ENCODE results near the gene TUBB2A. TPM values are rescaled to one million over a fixed set of nuclear protein-coding genes. Genes with fewer than 3 reads are reported as not detected.
"Not testable (repeated sequence)": the region's sequence is repeated elsewhere in the genome, so short reads cannot be mapped to it uniquely, and the experiment has no call there.

Gene TUBB2A
- total RNA-seq = 25.1 TPM
- long read RNA-seq, transcript TUBB2A-201 (4 exons, 1,595 nt) = major isoform, 16 of 27 reads
- long read RNA-seq, partial matches to known transcripts = 11 of 27 reads
- long read RNA-seq, other reads (novel, unspliced or antisense) = 0 of 27 reads

DNA sequence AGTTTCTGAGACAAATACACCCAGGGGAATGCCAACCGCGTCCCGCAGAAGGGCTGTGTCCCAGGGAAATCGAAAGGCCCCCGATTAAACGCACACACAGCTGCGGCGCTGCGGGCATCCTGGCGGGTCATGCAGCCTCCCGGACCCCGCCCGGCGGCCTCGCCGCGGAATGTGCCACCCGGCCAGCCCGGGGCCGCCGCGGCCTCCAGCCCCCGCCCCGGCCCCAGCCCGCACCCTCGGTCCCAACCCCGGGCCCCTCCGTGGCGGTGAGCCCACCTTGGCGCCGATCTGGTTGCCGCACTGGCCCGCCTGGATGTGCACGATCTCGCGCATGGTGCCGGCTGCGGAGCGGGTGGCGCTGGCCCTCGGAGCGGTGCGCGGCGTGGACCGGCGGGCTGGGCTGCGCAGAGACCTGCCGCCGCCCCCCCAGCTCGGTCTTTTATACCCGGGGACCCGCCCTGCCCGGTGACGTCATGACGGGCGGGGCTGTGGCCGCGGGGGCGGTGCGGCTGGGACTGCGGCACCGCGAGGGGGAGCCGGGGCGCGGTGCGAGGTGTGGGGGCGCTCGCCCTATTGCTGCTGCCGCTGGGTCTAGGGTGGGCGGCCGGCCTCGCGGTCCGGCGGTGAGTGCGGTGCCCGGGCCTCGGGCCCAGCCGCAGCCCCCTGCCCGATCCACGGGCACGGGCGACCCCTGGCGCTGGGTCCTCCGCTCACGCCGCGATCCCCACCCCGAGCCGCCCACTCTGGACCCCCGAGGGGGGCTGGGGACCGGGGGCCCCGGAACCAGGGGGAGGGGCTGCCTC is at the start of gene TUBB2A:
Gene TUBB2A, minus strand, starts transcription at position 414 of the 803 bp plus-strand sequence. Its CDS starts 81 bp downstream, at position 333.
- intact Hi-C loops (cut with DNase I) = no loop called here
- DNase-seq (ENCODE audit: low spot score) = peak; percentile 93

DNA sequence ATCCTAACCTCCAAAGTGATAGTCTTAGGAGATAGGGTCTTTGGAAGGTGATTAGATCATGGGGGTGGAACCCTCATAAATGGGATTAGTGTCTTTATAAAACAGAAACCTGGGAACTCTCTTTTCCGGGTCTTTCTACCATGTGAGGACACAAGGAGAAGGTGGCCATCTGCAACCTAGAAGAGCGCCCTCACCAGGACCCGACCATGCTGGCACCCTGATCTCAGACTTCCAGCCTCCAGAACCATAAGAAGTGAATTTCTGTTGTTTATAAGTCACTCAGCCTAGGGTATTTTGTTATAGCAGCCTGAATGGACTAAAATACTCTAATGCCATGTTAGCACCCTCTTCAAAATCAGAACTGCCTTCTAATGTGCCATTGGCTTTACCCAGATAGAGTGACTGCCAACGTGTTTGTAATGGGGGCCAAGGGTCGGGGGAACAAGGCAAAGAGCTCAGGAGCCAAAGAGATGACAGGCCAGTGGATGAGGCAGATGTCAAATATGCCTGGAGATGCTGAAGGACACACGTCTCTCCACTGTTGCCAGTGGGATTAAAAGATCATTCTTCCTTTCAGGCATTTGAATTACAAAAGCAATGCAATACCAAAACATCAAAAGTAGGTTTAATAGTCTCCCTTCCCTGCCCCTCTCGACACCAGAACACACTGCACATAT is 49.1 kb upstream of the TUBB2A start:
- no peak for DNase-seq (ENCODE audit: low spot score)
- intact Hi-C loops (cut with DNase I) = no loop called here

DNA sequence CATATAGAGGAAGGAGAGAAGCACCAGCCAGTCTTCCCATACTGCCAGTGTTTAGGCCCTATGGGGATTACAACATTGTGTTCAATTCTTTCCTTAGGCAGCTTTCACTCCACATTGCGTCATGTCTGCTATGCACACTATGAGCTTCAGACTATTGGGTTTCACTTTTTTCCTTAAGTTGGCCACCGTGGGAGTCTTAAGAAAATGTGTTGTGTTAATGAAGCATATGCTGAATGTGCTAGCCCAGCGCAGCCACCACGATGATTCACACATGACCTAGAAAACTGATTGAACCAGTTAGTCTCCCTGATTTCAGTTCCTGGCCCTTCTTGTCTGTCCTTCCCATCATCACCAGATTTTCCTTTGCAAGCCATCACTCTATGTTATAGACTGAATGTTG is 48.6 kb upstream of the TUBB2A start:
- intact Hi-C loops (cut with DNase I) = no loop called here
- no peak for DNase-seq (ENCODE audit: low spot score)

DNA sequence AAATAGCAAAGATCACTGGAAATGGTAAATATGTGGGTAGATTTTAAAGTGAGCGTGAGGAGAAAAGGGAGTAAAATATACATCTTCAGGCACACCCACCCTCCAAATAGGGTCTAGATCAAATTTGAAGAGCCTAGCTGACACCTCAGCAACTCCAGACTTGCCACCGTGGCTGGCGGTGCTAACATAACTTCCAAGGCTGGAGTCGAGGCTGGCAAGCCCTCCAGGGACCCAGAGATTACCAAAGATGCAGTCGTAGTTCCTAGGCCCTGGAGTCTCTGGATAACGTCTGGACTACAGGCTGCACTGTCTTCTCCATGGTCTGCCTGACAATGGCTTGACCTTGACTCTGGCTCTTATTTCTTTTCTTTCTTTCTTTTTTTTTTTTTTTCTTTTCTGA is 47.6 kb upstream of the TUBB2A start:
- no peak for DNase-seq (ENCODE audit: low spot score)
- intact Hi-C loops (cut with DNase I) = no loop called here

DNA sequence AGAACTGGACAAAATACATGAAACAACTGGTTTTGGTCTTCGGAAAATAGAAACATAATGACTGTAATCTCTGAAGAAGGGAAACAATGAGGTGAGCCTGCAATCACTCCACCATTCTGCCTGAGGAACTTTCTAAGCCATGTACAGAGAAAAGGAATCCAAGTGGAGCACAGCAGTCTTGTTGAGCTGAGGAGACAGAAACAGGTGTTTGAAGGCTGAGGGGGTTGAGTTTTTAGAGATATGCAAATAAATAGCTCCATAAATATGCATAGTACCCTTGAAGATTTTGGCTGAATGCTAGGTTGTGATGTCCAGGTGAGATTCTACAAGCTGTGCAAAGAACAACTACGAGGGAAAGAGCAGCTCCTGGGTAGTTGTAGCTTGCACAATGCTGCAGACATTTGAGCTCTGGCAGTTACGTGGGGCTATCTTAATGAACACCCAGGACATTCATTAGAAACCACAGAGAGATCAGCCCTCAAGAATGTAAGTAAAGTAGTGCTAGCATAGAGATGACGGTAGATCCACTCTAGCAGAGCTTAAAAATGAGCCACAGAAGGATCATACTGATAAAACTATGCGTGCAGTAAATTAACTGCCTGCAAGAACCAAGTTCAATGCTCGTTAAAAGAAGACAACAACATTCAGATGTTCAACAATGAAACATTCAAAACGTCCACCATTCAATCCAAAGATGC is 45.8 kb upstream of the TUBB2A start:
- no peak for DNase-seq (ENCODE audit: low spot score)
- intact Hi-C loops (cut with DNase I) = no loop called here

DNA sequence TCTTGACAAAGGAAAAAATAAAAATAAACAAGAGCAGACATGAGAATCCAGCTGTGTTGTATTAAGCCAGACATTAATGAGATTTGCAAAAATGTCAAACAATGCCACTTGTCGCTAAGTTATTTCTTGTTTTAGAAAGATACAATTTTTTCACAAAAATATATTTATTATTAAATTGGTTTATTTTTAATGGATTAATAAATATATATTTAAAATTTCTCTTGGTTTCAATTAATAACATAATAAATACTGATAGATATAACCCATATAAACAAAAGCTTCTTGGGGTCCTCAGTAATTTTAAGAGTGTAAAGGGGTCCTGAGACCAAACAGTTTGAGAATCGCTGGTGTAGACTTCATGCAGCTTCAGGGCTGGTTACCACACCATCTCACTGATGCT is 44.0 kb upstream of the TUBB2A start:
- intact Hi-C loops (cut with DNase I) = no loop called here
- DNase-seq (ENCODE audit: low spot score) = no peak

DNA sequence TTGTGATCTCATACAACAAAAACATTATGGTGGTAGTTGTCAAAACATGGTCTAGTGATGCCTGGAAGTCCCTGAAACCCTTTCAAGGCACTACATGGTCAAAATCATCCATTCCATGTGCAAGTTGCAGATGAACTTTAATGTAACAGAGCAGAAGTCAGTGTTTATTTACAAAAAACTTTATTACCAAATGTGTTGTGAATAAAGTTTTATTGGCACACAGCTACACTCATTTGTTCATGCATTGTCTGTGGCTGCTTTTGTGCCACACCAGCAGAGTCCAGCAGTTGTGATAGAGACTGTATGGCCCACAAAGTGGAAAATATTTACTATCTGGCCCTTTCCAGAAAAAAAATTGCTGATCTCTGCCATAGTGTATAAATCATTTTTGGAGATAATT is 43.3 kb upstream of the TUBB2A start:
- DNase-seq (ENCODE audit: low spot score) = no peak

DNA sequence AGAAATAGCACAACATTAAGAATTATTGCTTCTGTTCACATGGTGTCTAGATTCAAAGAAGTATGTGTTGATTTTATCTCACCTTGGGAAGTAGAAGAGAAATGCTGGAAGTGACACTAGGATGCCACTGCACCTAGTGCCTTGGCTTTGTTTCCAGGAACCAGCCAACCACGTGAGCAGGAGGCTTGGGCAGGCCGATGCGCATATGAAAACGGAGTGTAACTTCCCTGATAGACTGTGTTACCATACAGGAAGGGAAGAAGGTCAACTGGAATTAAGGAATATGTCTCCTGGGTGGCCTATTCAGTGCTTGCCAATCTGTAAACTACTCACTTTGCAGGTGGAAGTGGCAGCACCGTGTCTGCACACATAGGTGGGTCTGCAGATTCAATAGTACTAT is 42.0 kb upstream of the TUBB2A start:
- no peak for DNase-seq (ENCODE audit: low spot score)
- intact Hi-C loops (cut with DNase I) = no loop called here

More for the DNA sequence above, 43.3 kb upstream of the TUBB2A start:
- intact Hi-C loops (cut with DNase I) = no loop called here

DNA sequence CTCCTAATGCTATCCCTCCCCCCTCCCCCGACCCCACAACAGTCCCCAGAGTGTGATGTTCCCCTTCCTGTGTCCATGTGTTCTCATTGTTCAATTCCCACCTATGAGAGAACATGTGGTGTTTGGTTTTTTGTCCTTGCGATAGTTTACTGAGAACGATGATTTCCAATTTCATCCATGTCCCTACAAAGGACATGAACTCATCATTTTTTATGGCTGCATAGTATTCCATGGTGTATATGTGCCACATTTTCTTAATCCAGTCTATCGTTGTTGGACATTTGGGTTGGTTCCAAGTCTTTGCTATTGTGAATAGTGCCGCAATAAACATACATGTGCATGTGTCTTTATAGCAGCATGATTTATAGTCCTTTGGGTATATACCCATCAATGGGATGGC is 40.4 kb upstream of the TUBB2A start:
- DNase-seq (ENCODE audit: low spot score); intact Hi-C loops (cut with DNase I): not testable (repeated sequence)

DNA sequence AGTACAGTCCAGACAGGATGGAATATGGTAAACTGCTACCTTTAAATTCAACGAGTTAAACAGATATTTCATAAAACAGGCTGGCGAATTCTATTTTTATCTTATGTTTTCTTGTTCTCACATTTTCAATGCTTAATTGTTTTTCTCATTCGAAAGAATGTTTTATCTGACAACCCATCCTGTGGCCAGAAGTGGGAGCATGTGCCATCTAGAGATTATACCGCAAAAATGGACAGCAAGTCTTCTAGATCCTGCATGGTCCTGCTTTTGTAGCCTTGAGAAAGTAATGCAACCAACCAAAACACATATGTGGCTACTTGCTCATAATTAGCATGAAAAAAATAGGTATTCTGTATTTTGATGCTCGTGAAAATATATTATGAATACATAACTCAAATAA is 39.4 kb upstream of the TUBB2A start:
- no peak for DNase-seq (ENCODE audit: low spot score)

DNA sequence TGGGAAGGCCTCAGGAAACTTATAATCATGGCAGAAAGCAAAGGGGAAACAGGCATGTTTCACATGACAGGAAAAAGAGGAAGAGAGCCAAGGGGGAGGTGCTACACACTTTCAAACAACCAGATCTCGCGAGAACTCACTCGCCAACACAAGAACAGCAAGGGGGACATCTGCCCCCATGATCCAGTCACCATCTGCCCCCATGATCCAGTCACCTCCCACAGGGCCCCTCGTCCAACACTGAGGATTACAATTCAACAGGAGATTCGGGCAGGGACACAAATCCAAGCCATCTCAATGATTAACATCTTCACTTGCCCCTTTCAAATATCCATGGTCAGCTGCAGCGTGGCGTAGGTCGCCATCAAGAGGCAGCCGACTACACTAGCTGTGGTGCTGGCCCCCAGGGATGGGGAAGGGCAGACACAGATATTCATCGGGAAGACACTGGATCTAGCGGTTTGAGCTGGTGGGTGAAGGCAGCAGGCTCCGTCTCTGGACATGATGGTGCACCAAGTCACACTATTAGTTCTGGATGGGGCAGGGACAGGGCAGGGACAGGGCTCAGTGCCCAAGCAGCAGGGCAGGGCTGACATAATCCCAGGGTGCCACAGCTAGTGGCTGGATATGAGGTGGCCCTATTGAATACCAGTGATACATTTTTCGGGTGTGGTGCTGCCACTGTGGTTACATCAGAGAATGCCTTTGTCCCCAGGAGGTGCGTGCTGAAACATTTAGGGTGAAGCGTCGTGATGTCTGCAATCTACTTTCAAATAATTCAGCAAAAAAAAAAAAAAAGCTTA is 38.6 kb upstream of the TUBB2A start:
- DNase-seq (ENCODE audit: low spot score) = no peak
- intact Hi-C loops (cut with DNase I) = no loop called here

More for the DNA sequence above, 39.4 kb upstream of the TUBB2A start:
- intact Hi-C loops (cut with DNase I) = no loop called here

DNA sequence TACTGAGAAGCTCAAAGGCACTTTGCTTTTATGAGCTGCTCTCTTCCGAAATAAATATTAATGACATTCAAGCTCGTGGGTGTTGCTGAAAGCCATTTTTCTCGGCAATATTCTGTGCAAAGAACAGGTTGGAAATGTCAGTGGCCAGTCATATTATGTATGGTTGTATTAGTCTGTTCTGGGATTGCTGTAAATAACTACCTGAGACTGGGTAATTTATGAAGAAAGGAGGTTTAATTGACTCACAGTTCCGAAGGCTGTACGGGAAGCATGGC is 38.0 kb upstream of the TUBB2A start:
- intact Hi-C loops (cut with DNase I) = no loop called here
- DNase-seq (ENCODE audit: low spot score) = no peak

DNA sequence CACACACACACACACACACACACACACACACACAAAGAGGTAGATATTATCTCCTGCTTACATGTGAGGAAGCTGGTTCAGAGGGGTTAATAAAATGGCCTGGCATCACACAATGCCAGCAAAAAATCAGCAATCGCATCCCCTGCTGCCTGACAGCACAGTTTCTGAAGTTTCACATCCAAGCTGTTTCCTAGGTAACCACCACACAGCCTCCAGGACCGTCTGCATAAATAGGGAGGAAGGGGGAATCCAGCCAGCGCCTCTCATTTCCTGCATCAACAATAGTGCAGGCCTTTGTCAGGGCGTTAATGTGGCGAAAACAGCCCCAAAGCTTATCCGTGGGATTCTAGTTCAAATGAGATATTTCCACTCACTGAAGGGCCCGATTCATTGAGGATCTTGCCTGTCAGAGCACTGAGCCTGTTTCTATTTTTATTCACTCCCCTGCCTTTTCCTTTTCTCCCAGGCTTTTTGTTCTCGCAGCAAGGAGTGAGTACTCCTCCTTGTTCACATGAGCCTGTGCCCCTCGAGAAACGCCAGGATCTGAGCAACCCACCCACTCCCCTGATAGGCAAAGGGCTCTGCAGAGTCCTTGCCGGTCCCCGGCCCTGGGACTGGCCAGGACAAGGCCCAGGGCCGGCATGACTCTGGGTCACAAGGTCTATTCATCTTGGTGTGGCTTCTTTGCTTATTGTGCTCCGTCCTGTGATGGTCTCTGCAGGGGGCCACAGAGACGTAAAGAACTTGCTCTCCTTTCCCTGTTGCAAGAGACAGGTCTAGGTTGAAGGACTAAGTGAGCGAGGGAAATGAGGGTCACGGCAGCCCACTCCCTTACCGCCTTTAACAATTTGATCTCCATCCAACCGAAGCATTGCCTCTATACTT is 37.4 kb upstream of the TUBB2A start:
- intact Hi-C loops (cut with DNase I) = no loop called here
- DNase-seq (ENCODE audit: low spot score) = no peak

DNA sequence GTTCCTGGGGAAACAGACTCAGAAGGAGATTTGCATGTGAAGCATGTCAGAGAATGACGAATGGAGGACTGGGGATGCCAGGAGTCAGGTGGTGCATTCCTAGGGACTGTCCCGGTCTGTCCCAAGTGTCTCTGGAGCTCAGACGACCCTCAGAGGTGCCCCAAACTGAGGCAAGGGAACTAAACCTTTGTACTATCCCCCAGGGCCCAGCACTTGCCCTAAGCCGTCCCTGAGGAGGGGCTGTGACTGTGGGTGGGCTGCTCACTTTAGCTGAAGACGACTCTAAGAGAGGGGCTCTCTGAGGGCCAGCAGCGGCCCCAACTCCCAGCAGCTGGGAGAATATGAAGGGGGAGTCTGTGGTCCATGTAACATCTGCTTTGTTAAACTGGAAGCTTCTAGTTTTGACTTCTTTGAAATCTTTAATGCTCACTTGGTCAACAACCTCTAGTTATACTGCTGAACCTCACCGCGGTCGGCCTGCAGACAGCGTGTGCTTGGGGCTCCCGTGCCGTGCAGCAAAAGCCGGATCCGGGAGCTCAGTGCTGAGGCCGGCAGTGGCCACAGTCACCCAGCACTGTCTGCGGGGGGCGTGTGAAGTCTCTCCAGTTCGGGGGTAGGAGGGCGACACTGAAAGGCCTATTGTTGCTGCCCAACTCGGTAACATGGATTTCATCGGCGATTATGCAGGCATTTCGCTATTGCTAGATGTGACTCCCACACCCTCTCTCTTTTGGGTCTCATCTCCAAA is 35.9 kb upstream of the TUBB2A start:
- intact Hi-C loops (cut with DNase I) = no loop called here

DNA sequence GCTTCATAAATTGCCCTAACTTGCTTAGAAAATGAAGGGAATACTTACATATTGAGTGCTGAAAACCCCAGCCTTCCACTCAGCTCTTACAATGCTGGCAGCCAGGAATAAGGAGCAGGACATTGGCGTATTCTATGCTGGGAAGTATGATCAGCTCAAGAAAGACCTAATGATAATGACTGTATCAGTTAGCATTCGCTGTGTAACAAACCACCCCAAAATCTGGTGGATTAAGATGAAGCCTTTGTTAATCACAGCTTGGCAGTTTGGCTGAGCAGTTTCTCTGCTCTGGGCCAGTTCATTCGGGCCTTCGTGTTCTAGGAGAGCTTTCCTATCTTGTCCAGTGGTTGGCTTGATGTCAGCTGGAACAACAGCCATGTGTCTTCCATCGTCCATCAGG is 33.4 kb upstream of the TUBB2A start:
- intact Hi-C loops (cut with DNase I) = no loop called here
- DNase-seq (ENCODE audit: low spot score) = peak; percentile 12

More for the DNA sequence above, 35.9 kb upstream of the TUBB2A start:
- DNase-seq (ENCODE audit: low spot score) = no peak

DNA sequence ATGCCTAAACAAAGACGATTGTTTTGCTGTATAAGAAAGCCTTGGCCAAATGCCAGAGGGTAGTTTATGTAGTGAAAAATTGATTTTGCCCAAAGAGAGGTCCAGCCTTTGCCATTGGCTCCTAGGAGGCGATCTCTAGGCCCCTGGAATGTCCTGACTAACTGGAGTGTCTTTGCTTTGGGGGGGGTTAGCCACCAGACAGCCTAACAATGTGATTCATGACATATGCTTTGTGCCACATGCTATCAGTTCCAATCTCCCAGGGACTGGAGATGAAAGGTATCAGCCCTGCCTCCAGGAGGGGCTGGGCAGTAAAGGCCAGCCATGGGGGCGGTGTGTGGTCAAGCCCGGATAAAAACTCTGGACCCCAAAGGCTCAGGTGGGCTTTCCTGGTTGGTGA is 32.7 kb upstream of the TUBB2A start:
- DNase-seq (ENCODE audit: low spot score) = peak; percentile 62
- intact Hi-C loops (cut with DNase I) = no loop called here

DNA sequence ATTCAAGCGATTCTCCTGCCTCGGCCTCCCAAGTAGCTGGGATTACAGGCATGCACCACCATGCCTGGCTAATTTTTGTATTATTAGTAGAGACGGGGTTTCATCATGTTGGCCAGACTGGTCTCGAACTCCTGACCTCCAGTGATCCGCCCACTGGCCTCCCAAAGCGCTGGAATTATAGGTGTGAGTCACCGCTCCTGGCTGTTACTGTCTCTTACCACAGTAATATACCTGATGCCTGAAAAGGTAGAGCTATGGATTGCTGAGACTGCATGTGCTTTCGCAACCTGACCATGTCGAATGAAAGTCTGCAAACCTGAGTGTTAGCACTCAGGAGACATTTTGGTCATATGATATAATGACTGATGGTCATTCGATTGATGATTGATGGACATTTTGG is 31.8 kb upstream of the TUBB2A start:
- DNase-seq (ENCODE audit: low spot score); intact Hi-C loops (cut with DNase I): not testable (repeated sequence)

DNA sequence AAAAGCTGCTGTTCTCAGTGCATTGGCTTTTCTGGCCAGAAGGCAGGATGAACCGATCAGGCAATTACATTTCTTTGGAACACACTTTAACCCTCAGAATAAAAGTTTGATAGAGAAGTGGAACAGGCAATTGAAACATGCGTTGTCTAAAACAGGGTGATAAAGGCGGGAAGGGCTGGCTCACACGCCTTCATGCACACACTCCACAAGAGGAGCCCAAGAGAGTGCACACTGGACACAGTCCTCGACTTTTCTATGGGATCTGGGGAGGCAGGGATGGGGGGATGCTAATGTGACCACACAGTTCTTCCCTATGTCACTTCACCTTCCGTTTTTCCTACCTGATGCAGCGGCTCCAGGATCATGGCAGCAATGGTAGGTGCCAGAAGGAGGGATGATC is 30.9 kb upstream of the TUBB2A start:
- no peak for DNase-seq (ENCODE audit: low spot score)
- intact Hi-C loops (cut with DNase I) = no loop called here
